ENCODE results near the gene FGF5.

DNA sequence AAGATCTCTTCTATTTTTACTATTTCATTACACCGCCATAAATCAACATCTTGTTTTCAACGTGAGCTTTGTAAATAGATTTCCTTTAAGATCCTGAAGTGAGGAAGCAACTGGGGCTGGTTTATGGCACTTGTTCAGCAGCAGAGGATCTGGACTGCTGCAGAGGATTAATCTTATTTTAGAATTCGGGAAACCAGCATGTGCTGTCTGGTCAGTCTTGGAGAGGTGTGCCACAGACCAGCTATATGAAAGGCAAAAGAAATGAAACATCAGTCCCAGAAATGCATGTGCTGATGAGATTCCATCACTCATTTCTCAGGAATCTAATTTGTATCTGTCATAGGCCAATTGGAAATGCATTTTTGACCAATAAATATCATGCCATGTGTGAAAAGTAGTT is 45.8 kb upstream of the FGF5 start:
- TF ChIP-seq, protein P1, sequence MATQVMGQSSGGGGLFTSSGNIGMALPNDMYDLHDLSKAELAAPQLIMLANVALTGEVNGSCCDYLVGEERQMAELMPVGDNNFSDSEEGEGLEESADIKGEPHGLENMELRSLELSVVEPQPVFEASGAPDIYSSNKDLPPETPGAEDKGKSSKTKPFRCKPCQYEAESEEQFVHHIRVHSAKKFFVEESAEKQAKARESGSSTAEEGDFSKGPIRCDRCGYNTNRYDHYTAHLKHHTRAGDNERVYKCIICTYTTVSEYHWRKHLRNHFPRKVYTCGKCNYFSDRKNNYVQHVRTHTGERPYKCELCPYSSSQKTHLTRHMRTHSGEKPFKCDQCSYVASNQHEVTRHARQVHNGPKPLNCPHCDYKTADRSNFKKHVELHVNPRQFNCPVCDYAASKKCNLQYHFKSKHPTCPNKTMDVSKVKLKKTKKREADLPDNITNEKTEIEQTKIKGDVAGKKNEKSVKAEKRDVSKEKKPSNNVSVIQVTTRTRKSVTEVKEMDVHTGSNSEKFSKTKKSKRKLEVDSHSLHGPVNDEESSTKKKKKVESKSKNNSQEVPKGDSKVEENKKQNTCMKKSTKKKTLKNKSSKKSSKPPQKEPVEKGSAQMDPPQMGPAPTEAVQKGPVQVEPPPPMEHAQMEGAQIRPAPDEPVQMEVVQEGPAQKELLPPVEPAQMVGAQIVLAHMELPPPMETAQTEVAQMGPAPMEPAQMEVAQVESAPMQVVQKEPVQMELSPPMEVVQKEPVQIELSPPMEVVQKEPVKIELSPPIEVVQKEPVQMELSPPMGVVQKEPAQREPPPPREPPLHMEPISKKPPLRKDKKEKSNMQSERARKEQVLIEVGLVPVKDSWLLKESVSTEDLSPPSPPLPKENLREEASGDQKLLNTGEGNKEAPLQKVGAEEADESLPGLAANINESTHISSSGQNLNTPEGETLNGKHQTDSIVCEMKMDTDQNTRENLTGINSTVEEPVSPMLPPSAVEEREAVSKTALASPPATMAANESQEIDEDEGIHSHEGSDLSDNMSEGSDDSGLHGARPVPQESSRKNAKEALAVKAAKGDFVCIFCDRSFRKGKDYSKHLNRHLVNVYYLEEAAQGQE (IDR thresholded peaks at IDR 0.05; ENCODE audit: low read depth), result no peak
- TF ChIP-seq FOXM1 (IDR thresholded peaks at IDR 0.05; ENCODE audit: borderline replicate concordance, low read depth) (no peak), CREB1 (IDR thresholded peaks at IDR 0.05; ENCODE audit: low read depth) (no peak), TAF1 (IDR thresholded peaks at IDR 0.05; ENCODE audit: low read depth) (no peak), NFIC (IDR thresholded peaks at IDR 0.05) (no peak), YY1 (IDR thresholded peaks at IDR 0.05; ENCODE audit: low read depth) (no peak)

Data from Ishikawa (cell line).